Measurements from ENCODE around the gene SCN1B. TPM values are rescaled to one million over a fixed set of nuclear protein-coding genes. Genes with fewer than 3 reads are reported as not detected.

The SCN1B gene
- total RNA-seq, 2 experiments from 2014 or later: 1.4 to 2.3 TPM

DNA sequence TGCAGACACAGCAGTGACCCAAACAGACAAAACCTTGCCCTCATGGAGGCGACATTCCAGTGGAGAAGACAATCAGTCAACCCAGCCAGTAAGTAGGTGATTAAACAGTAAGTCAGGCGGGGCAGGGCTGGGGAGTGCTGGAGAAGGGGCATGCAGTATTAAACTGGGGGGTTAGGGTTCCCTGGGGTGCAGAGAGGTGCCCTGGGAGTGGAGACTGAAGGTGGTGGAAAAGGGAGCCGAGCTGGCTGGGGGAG, 54.2 kb downstream of the SCN1B start:
- Mint-ChIP-seq H3K27ac (no peak overlapping the region), H3K4me1 (ENCODE audit: low read depth) (no peaks in the 10 kb centered on the region), H3K4me3 (no peak overlapping the region), H3K36me3 (ENCODE audit: low read depth) (no peaks in the 10 kb centered on the region), H3K27me3 (peaks cover 3% of the 10 kb centered on the region), H3K9me3 (no peaks in the 10 kb centered on the region)
- DNase-seq (no peak), ATAC-seq (ENCODE audit: poor library complexity) (no peak)
- ChIA-PET CTCF (no interaction called here), POLR2A (no interaction called here)
- H3K27ac ChIP-seq (ENCODE audit: low read depth in 1 of 2, low read length in 2 of 2): no peak overlapping the region
- peaks cover 8% of the 10 kb centered on the region for H3K4me1 ChIP-seq (ENCODE audit: insufficient read depth, low read length)
- no peaks in the 10 kb centered on the region for H3K9me3 ChIP-seq (ENCODE audit: control insufficient read depth in 1 of 2, insufficient read depth in 1 of 2, low read length in 2 of 2)
- no peaks in the 10 kb centered on the region for H3K27me3 ChIP-seq (ENCODE audit: control insufficient read depth in 1 of 2, insufficient read depth in 2 of 2, low read length in 2 of 2)
- TF ChIP-seq, protein P1, sequence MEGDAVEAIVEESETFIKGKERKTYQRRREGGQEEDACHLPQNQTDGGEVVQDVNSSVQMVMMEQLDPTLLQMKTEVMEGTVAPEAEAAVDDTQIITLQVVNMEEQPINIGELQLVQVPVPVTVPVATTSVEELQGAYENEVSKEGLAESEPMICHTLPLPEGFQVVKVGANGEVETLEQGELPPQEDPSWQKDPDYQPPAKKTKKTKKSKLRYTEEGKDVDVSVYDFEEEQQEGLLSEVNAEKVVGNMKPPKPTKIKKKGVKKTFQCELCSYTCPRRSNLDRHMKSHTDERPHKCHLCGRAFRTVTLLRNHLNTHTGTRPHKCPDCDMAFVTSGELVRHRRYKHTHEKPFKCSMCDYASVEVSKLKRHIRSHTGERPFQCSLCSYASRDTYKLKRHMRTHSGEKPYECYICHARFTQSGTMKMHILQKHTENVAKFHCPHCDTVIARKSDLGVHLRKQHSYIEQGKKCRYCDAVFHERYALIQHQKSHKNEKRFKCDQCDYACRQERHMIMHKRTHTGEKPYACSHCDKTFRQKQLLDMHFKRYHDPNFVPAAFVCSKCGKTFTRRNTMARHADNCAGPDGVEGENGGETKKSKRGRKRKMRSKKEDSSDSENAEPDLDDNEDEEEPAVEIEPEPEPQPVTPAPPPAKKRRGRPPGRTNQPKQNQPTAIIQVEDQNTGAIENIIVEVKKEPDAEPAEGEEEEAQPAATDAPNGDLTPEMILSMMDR (IDR thresholded peaks at IDR 0.05): no peak
- intact Hi-C loops (cut with DNase I, micrococcal nuclease): no loop called here
- no peak overlapping the region for H3K4me3 ChIP-seq (ENCODE audit: low read length)
- no peaks in the 10 kb centered on the region for H3K36me3 ChIP-seq (ENCODE audit: insufficient read depth, low read length)

DNA sequence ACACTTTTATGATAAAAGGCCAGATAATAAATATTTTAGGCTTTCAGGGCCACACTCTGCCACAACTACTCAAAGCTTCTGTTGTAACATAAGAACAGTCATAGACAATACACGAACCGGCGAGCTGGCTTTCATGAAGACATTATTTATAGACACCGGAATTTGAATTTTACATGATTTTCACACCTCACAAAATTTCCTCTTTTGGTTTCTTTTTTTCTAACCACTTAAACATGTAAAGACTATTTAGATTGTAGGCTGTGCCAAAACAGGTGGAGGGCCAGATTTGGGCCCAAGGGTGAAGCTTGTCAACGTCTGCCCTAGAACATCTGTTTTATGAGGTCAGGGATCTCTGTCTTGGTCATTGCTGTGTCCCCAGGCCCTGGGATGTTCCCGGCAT, 55.7 kb downstream of the SCN1B start:
- intact Hi-C loops (cut with DNase I, micrococcal nuclease): no loop called here
- H3K36me3 ChIP-seq (ENCODE audit: insufficient read depth, low read length): no peaks in the 10 kb centered on the region
- Mint-ChIP-seq H3K4me3 (no peak overlapping the region), H3K4me1 (ENCODE audit: low read depth) (peaks cover 5% of the 10 kb centered on the region), H3K36me3 (ENCODE audit: low read depth) (no peaks in the 10 kb centered on the region), H3K27ac (no peak overlapping the region), H3K27me3 (peaks cover 12% of the 10 kb centered on the region), H3K9me3 (no peaks in the 10 kb centered on the region)
- CTCF ChIA-PET: no interaction called here
- ATAC-seq (ENCODE audit: poor library complexity) (no peak), DNase-seq (peak in 1 of 14 experiments; percentile 35)
- TF ChIP-seq, protein P1 (IDR thresholded peaks at IDR 0.05): no peak
- no peak overlapping the region for H3K4me3 ChIP-seq (ENCODE audit: low read length)
- POLR2A ChIA-PET: interaction anchor here (1.4 kb wide), 1 partner anchor 71 kb away, joined by 5 read pairs; no protein-coding TSS in a partner anchor
- no peaks in the 10 kb centered on the region for H3K9me3 ChIP-seq (ENCODE audit: control insufficient read depth in 1 of 2, insufficient read depth in 1 of 2, low read length in 2 of 2)
- peaks cover 5 to 8% of the 10 kb centered on the region in 2 experiments for H3K27me3 ChIP-seq (ENCODE audit: control insufficient read depth in 1 of 2, insufficient read depth in 2 of 2, low read length in 2 of 2)
- no peak overlapping the region for H3K27ac ChIP-seq (ENCODE audit: low read depth in 1 of 2, low read length in 2 of 2)
- peaks cover 15% of the 10 kb centered on the region for H3K4me1 ChIP-seq (ENCODE audit: insufficient read depth, low read length)

DNA sequence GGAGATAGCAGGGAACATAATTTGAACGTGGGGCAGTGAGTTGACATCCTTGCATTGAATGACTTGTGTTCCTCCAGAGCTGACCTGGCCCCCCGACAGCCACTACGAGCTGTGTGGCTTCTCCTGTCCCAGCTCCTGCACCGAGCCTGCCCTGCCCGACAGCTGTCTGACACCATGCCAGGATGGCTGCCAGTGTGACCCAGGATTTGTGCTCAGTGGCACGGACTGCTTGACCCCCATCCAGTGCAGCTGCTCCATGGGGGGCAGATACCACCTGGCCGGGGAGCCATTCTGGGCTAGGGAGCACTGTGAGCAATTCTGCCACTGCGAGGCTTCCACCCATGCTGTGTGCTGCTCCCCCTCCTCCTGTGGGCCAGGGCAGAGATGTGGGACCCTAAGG, 56.2 kb downstream of the SCN1B start:
- no peak overlapping the region for H3K4me3 Mint-ChIP-seq
- peaks cover 15% of the 10 kb centered on the region for H3K4me1 ChIP-seq (ENCODE audit: insufficient read depth, low read length)
- H3K9me3 Mint-ChIP-seq: no peaks in the 10 kb centered on the region
- ChIA-PET CTCF (interaction anchor here (1.2 kb wide), 1 partner anchor 20 kb away, joined by 3 read pairs; no protein-coding TSS in a partner anchor), POLR2A (interaction anchor here (1.4 kb wide), 1 partner anchor 72 kb away, joined by 5 read pairs; no protein-coding TSS in a partner anchor)
- TF ChIP-seq, protein P1 (IDR thresholded peaks at IDR 0.05): no peak
- H3K27me3 ChIP-seq (ENCODE audit: control insufficient read depth in 1 of 2, insufficient read depth in 2 of 2, low read length in 2 of 2): peaks cover 10 to 11% of the 10 kb centered on the region in 2 experiments
- H3K27ac Mint-ChIP-seq: no peak overlapping the region
- H3K36me3 Mint-ChIP-seq (ENCODE audit: low read depth): no peaks in the 10 kb centered on the region
- no peak overlapping the region for H3K27ac ChIP-seq (ENCODE audit: low read depth in 1 of 2, low read length in 2 of 2)
- H3K4me1 Mint-ChIP-seq (ENCODE audit: low read depth): peaks cover 5% of the 10 kb centered on the region
- DNase-seq (no peak), ATAC-seq (ENCODE audit: poor library complexity) (no peak)
- intact Hi-C loops (cut with DNase I, micrococcal nuclease): no loop called here
- no peak overlapping the region for H3K4me3 ChIP-seq (ENCODE audit: low read length)
- H3K27me3 Mint-ChIP-seq: peaks cover 12% of the 10 kb centered on the region
- no peaks in the 10 kb centered on the region for H3K36me3 ChIP-seq (ENCODE audit: insufficient read depth, low read length)
- H3K9me3 ChIP-seq (ENCODE audit: control insufficient read depth in 1 of 2, insufficient read depth in 1 of 2, low read length in 2 of 2): no peaks in the 10 kb centered on the region
